ENCODE measurements around the gene SLF2.
A peak's percentile ranks its signal among the peaks of the same experiment; 100 is the strongest.

SLF2 gene, protein sequence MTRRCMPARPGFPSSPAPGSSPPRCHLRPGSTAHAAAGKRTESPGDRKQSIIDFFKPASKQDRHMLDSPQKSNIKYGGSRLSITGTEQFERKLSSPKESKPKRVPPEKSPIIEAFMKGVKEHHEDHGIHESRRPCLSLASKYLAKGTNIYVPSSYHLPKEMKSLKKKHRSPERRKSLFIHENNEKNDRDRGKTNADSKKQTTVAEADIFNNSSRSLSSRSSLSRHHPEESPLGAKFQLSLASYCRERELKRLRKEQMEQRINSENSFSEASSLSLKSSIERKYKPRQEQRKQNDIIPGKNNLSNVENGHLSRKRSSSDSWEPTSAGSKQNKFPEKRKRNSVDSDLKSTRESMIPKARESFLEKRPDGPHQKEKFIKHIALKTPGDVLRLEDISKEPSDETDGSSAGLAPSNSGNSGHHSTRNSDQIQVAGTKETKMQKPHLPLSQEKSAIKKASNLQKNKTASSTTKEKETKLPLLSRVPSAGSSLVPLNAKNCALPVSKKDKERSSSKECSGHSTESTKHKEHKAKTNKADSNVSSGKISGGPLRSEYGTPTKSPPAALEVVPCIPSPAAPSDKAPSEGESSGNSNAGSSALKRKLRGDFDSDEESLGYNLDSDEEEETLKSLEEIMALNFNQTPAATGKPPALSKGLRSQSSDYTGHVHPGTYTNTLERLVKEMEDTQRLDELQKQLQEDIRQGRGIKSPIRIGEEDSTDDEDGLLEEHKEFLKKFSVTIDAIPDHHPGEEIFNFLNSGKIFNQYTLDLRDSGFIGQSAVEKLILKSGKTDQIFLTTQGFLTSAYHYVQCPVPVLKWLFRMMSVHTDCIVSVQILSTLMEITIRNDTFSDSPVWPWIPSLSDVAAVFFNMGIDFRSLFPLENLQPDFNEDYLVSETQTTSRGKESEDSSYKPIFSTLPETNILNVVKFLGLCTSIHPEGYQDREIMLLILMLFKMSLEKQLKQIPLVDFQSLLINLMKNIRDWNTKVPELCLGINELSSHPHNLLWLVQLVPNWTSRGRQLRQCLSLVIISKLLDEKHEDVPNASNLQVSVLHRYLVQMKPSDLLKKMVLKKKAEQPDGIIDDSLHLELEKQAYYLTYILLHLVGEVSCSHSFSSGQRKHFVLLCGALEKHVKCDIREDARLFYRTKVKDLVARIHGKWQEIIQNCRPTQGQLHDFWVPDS

GRCh38 chr10:100912605-100913469 is at the start of gene SLF2:
Gene SLF2, plus strand, starts transcription at chr10:100912963. Its CDS starts 148 bp downstream, at chr10:100913111.
- peak; percentile 96 for DNase-seq (ENCODE audit: low spot score)

- no peak for DNase-seq (ENCODE audit: low spot score)
These were observed 49.3 kb upstream of the SLF2 start for GRCh38 chr10:100863433-100863832.

GRCh38 chr10:100864036-100864885 is 48.5 kb upstream of the SLF2 start:
- no peak for DNase-seq (ENCODE audit: low spot score)

- DNase-seq (ENCODE audit: low spot score) = no peak
These were observed 47.8 kb upstream of the SLF2 start for GRCh38 chr10:100864978-100865377.

GRCh38 chr10:100866010-100866409 is 46.8 kb upstream of the SLF2 start:
- DNase-seq (ENCODE audit: low spot score) = no peak

GRCh38 chr10:100866575-100867098 is 46.1 kb upstream of the SLF2 start:
- DNase-seq (ENCODE audit: low spot score) = no peak

DNA sequence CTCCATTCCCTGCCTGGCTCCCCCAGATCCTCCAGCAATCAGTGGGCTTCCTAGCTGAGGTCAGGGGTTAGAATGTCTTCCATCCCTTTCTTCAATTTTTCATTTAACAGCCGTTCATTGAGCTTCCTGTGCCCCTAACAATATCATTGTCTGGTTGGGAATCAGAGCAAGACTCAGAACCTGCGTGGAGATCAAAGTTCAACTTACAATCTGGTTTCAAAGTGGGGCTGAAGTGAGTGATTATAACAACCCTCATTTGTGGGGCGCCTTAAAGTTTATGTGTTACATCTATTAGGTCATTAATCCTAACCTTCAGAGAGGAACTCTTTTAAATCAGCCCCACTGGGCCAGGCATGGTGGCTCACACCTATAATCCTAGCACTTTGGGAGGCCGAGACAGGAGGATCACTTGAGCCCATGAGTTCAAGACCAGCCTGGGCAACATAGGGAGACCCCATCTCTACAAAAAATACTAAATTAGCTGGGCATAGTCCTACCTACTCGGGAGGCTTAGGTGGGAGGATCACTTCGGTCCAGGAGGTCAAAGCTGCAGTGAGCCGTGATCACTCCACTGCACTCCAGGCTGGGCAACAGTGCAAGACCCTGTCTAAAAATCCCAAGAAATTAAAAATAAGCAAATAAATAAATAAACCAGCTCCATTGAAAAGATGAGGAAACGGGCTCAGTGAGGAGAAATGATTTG is 45.4 kb upstream of the SLF2 start:
- DNase-seq (ENCODE audit: low spot score) = no peak

DNA sequence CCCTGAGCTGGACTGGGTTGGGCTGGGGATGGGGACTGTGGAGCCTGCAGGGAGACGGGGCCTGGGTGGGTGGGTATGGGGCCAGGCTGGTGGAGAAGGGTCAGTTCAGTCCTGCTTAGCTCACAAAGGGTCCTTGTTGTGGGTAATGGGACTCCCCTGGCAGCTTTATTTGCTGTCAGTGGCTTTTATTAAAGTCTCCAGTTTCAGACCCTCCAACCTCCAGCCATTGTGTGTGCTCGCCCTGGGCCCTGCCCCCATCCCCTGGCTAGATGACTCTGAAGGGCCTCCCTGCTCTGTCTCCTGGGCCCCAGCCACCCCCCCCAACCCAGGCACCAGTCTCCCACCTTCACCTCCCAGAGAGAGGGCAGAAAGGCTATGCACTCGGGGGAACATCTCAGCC is 44.4 kb upstream of the SLF2 start:
- DNase-seq (ENCODE audit: low spot score) = no peak

GRCh38 chr10:100869399-100869798 is 43.4 kb upstream of the SLF2 start:
- DNase-seq (ENCODE audit: low spot score) = no peak

DNA sequence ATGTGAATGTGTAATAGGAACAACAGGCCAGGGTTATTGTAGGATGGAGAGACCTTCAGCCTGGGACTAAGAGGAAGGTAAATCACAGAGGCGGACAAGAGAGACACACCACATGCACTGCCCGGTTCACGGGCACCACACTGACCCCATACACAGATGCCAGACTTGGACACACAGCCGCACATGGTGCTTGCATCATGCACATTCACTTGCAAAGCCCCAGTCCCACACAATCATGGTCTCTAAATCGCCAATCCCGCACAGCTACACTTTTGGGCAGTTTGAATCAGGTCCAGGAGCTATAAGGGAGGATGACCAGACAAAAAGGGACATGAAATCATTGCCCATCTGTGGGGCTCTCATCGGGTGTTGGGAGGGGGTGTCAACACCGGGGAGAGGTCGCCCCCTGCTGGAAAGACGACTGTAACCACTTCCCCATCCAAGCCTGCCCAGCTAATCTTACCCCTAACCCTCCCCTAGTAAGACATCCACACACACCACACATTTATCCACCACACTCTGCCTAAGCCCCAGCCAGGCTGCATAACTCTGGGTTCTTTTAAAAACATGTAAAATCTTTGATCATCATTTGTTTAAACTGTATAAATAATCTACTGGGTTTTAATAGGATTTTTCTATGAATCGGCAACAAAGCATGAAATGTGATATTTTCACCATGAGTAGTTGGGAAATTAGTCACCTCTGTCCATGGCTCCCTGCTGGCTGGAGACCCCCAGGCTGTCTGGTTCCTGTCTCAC is 40.5 kb upstream of the SLF2 start:
- peak; percentile 6 for DNase-seq (ENCODE audit: low spot score)

- no peak for DNase-seq (ENCODE audit: low spot score)
These were observed 39.5 kb upstream of the SLF2 start for GRCh38 chr10:100873146-100873826.

GRCh38 chr10:100873827-100874326 is 38.9 kb upstream of the SLF2 start:
- DNase-seq (ENCODE audit: low spot score) = no peak

- DNase-seq (ENCODE audit: low spot score) = no peak
These were observed 37.9 kb upstream of the SLF2 start for GRCh38 chr10:100874702-100875483.

- DNase-seq (ENCODE audit: low spot score) = no peak
These were observed 37.1 kb upstream of the SLF2 start for GRCh38 chr10:100875484-100876166.

DNA sequence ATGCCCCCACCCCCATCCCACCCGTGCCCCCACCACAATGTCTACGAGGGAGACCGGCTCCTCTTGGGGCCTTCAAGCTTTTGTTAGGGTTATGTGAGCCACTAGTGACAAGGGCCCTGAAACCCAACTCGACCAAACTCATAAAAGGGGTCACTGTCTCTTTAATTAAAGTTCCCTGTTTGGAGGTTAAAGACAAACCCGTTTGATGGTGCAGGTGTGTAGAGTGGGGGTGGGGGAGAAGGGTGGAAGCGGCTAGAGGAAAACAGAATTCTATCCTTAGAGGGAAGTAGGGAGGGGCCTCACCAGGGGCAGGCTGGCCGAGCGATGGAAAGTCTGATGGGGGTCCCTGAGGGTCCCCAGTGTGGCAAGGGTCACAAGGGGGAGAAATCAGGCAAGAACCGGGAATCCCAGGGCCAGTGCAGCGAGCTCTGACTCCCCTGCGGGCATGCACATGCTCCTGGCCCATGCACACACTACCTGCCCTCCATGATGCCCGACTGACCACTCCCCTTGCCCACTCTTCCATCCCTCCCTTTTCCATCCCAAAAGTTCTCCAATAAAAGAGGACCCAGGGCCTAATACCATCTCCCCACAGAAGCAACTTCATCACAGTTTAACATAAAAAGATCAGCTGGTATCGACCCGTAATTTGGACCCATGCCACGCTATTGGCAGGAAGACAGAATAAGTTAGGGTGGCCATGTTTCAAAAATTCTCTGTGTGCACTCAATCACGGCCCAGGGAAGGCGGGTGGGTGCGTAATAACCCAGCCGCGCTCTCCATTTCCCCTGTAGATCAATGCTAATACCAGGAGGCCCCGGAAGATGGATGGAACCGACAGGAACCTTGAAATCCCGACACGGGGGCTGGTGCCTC is 35.9 kb upstream of the SLF2 start:
- DNase-seq (ENCODE audit: low spot score) = no peak

DNA sequence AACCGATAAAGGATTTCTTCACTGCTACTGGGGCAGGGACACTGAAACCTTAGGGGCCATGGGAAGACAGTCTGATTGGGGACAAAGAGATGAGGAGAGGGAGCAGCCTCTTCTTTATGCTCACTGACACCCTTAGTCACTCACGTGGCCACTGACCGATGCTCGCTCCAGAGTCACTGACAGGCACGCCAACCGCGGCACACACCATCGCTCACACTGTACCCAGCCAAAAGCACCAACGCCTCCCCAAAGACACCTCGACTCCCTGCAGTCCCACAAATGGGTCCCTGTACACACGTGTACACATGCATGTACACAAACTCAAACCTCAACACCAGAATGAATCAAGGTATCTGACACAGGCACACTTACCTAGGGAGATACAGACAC is 35.3 kb upstream of the SLF2 start:
- no peak for DNase-seq (ENCODE audit: low spot score)

Measured in LoVo (cell line).